ACHN (cell line): Measurements from ENCODE around the gene ENAH.
"Not testable (repeated sequence)": the region's sequence is repeated elsewhere in the genome, so short reads cannot be mapped to it uniquely, and the experiment has no call there.

Source experiments
- DNase-seq: peaks from one replicate; pipeline ENCODE4 v3.0.0-alpha.2; 2015
- in situ Hi-C: cut with HindIII; loops from 2 replicates; pipeline ENCODE4 v1.10.0; 2017; ENCODE audit warnings: low sequenced_read_pairs, low pct_ligation_motif_present, low pct_unique_long_range_greater_than_20kb

Gene ENAH

GRCh38 chr1:225681231-225681630 lies 28.3 kb upstream of the ENAH start:
- in situ Hi-C loops, result no loop called here
- DNase-seq, result no peak

DNA sequence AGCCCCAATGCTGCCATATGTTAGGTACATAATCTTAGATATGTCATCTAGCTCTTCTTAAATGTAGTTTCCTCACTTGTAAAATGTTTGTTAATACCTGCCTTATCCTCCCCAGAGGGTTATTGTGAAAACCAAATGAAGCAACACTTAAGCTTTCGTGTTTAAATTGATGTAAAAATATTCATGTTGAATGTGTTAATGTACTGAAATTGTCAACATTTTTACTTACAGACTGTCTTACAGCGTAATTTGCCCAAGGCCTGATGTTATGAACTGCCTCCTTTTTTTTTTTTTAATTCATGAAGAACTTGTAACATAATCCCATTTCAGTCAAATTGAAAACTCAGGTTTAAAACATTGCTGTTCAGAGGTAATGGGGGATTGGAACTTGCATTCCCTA lies 25.6 kb upstream of the ENAH start:
- no peak for DNase-seq
- in situ Hi-C loops, result no loop called here

- DNase-seq, result no peak
- in situ Hi-C loops, result no loop called here
Measured at GRCh38 chr1:225677350-225678124, 24.6 kb upstream of the ENAH start.

GRCh38 chr1:225674381-225674780 lies 21.5 kb upstream of the ENAH start:
- DNase-seq, result no peak
- in situ Hi-C loops, result no loop called here

- DNase-seq, result no peak
- in situ Hi-C loops, result no loop called here
Measured at GRCh38 chr1:225670806-225671733, 18.1 kb upstream of the ENAH start.

- in situ Hi-C loops, result no loop called here
Measured at GRCh38 chr1:225670356-225670755, 17.4 kb upstream of the ENAH start.

DNA sequence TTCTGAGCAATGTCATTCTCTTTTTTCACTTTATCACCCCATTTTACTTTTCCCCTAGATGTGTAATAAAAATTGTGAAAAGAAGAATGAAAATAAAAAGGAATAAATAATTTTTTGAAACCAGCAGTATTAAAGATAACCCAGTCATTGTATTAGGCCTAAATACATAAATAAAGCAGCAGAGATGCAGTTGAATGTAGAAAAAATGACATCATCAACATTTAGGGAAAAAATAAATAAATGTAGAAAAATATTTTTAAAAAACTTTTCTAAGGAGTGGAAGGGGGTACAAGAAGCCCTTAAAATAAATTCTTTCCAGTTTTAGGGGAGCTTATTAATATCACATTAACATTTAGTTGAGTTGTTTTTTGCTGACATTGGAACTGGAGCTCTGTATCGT lies 15.3 kb upstream of the ENAH start:
- no peak for DNase-seq
- in situ Hi-C loops, result no loop called here

More at GRCh38 chr1:225670356-225670755, 17.4 kb upstream of the ENAH start:
- DNase-seq, result no peak

DNA sequence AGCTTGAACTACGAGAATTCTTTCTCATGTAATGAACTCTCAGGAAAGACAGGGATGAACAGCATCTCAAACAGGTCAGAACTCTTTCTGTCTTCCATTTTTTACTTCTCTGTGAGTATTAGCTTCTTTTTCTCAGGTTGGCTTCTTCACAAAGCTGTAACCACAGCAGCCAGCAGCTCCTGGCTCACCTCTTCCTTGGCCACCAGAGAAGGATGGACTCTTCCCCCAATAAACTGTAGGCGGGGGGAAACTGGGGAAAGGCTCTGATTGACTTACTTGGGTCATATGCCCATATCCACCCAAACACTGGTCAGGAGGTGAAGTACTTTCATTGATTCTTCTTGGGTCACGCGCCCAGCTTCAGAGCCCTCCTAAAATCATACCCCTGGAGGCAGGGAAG lies 14.4 kb upstream of the ENAH start:
- in situ Hi-C loops, result no loop called here
- no peak for DNase-seq

GRCh38 chr1:225666495-225666894 lies 13.6 kb upstream of the ENAH start:
- in situ Hi-C loops, result no loop called here
- no peak for DNase-seq

DNA sequence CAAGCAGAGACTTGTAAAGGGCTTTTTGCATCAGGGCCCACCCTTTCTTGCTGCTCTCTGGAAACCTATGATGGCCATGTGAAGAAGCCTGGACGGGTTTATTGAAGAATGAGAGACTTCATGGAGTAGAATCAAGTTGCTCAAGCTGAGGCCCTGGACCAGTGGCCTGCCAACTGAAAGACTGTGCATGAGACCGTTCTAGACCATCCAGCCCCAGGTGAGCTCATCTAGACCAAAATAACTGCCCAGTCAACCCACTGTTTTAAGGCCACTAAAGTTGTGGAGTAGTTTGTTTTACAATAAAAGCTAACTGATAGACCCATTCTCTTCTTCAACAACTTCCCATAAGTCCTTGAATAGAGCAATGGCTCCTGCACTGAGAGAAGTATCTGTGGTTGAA lies 11.8 kb upstream of the ENAH start:
- in situ Hi-C loops, result no loop called here

GRCh38 chr1:225662155-225662554 lies 9.2 kb upstream of the ENAH start:
- DNase-seq, result no peak
- in situ Hi-C loops, result no loop called here

More for the DNA sequence above, 11.8 kb upstream of the ENAH start:
- DNase-seq, result no peak

DNA sequence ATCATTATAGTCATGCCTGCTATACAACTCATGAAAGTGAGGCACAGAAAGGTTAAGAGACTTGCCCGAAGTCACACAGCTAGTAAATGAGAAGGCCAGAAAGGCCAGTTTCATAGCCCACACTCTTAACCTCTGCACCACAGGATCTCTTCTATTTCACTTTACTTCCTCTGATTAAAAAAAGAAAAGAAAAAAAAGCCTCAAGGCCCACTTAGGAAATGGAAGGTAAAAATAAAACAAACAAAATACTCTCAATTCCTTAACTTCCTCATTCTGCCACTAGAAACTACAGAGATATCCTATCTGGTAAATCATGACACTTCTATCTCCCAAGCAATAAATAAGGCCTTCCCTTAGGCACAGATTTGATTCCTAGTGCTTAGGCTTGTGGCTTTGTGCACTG lies 7.6 kb upstream of the ENAH start:
- no peak for DNase-seq
- in situ Hi-C loops, result no loop called here

DNA sequence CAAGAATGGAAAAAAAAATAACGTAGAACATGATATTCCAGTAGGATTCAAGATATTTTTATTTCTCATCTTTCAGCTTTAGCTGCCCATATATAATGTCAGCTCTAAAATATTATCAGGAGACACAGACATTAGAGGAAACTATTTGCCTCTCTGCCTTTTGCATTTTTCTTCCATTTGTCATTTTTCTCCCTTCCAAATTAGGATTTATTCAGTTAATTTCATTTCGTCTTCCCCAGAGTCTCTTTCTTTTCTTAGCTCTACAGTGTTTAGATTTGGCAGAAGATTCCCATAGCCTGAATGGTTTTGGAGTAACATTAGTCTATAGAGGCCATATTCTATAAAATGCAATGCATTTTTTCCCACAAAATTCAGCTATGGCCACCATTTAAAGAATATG lies 5.1 kb upstream of the ENAH start:
- in situ Hi-C loops, result no loop called here
- DNase-seq, result no peak

DNA sequence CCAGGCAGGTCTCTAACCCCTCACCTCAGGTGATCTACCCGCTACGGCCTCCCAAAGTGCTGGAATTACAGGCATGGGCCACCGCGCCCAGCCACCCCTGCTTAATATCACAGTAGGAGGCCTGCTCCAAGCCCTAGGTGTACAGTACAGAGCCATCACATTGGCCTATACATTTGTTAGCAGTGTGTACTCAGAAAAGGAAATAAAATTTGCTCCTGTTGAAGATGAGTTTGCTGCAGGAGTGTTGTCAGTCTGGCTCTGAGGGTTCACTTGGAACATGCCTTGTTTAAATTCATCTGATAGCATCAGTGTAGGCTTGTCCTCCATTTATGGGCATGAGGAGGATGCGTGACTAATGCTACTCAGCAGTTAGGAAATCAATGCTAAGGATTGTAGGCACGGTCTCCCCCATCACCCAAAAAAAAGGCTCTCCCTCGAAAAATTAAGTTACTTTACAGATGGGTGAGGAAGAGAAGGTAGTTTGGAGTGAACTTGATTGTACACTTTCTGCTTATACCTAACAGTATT lies 4.6 kb upstream of the ENAH start:
- in situ Hi-C loops, result no loop called here
- peak; percentile 24 for DNase-seq

GRCh38 chr1:225656259-225656655 lies 3.3 kb upstream of the ENAH start:
- in situ Hi-C loops, DNase-seq: not testable (repeated sequence)

DNA sequence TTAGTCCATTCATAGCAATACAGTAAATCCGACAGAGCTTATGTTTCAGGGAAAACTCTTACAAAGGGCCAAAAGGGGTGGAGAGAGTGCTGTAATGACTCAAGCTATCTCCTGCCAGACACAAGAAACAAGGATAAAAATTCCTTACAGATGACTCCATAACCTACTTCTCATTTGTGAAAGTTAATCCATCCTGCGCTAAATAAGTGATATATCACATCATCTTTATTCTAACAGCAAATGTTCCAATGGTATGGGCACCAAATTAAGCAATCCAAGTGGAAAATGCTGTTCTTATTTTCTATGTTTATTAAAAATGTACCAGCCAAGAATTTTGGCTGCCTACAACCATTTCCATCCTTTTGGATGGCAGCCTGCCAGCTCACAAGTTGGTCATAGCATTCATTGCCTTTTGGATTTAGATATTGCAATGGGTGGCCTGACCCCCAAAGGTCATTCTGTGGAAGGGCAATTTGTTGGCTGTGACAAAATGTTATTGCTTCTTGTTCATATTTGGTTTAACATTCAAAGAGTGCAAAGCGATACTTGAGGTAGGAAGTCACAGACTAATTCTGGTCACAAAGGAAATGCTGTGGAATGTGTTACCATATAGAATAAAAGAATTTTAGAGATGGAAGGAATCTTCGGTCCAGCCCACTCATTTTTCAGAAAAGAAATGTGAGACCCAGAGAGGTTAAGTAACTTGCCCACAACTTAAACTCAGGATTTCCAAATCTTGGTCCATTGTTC lies 2.8 kb upstream of the ENAH start:
- DNase-seq, result peak; percentile 98
- in situ Hi-C loops, result no loop called here

DNA sequence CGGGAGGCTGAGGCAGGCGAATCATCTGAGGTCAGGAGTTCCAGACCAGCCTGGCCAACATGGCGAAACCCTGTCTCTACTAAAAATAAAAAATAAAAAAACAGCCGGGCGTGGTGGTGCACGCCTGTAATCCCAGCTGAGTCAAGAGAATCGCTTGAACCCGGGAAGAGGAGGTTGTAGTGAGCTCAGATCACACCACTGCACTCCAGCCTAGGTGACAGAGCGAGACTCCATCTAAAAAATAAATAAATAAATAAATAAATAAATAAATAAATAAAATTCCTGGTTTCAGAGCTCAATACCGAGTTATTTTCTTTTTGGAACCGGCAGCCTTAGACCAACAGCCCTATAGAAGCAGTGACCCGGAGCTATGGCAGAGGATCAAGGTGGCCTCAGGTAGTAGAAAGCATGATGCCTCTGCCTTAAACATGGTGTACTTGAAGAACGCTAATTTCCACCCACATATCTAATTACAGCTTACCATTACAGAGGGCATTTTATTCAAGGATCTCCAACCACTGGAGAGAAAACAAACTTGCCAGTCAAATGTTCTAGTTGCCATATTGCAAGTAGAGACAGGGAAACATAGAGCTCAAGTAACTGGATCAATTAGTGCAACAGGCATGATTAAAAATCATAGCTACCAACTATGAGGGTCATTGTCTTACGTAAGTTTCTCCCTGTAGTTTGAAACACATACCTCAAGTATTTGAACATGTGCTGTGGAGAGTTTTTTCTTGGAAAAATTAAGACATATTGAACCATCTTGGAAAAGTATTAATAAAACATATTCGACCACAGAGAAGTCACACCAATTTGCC lies 2.0 kb upstream of the ENAH start:
- DNase-seq, result no peak
- in situ Hi-C loops, result no loop called here

DNA sequence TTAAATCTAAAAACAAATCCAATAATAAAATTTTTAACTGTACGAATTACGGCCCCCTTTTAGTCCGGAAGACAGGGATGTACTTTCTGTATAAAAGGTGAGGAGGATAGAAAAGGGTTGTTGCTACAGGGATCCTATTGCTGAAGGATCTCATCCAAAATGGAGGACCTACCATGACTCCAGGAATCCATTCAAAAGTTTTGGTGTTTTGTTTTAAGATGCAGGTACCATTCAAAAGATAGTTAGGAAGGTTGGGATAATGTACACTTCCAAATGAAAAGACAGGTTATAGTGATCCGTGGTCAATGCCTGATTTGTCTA lies 1.3 kb upstream of the ENAH start:
- DNase-seq, result peak; percentile 37
- in situ Hi-C loops, result no loop called here
